Measurements from ENCODE around the gene BIK.
"Not testable (repeated sequence)": the region's sequence is repeated elsewhere in the genome, so short reads cannot be mapped to it uniquely, and the experiment has no call there.

Gene BIK

GRCh38 chr22:43136801-43137200 is 26.3 kb downstream of the BIK start:
- DNase-seq, result no peak

DNA sequence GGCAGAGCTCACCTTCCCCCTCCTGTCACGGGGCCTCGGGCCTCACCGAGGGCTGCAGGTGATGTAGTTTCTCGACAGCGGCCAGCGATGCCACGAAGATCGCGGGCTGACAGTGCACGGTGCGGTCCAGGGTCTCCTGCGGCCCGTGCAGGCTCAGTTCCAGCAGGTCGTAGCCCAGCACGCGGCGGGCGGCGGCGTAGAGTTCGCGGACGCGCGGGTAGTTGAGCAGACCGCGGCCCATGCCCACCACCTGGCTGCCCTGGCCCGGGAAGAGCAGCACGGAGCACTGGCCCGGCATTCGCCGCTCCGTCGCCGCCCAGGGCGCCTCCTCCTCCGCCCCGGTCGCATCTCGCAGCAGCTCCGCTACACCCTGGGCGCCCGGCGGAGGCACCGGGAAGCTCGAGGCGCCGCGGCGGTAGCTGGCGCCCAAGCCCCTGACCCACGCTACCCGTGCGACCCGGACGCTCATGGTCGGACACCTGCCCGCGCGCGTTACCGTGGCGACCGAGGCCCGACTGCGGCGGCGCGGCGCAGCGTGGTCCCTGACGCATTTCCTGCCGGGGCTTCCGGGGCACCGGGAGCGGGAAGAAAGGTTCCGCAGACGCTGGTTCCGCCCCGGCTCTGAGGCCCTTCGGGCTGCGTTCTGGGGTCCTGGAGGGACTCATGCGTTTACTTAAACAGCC is 32.5 kb downstream of the BIK start, which contains the start of gene MCAT:
Gene MCAT (minus strand): TSS at position 519 of the 683 bp plus-strand sequence. CDS start 50 bp downstream, at position 469.
- DNase-seq, result peak; percentile 25 to 90 (median 76)

GRCh38 chr22:43144949-43145348 is 34.4 kb downstream of the BIK start:
- no peak for DNase-seq

GRCh38 chr22:43145371-43145770 is 34.8 kb downstream of the BIK start:
- DNase-seq, result not testable (repeated sequence)

GRCh38 chr22:43146332-43146731 is 35.8 kb downstream of the BIK start:
- not testable (repeated sequence) for DNase-seq

DNA sequence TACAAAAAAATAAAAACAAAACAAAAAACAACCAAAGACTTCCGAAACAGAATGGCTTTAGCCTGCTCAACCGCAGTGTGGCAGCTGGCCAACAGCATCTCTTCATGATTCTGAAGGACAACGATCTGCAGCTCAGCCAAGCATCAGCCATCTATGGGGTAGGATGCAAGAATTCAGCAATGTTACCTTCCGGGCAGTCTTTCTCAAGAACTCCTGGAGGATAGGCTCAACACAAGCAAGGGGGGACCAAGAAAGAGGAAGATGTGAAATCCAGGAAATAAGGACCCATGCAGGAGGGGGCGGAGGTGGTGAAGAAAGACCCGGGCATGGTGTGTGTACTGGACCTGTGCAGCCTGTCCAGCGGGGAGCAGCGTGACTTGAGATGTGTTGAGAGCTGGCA is 37.3 kb downstream of the BIK start:
- DNase-seq, result peak in 4 of 14 donors; percentile 2 to 32 (median 18)

DNA sequence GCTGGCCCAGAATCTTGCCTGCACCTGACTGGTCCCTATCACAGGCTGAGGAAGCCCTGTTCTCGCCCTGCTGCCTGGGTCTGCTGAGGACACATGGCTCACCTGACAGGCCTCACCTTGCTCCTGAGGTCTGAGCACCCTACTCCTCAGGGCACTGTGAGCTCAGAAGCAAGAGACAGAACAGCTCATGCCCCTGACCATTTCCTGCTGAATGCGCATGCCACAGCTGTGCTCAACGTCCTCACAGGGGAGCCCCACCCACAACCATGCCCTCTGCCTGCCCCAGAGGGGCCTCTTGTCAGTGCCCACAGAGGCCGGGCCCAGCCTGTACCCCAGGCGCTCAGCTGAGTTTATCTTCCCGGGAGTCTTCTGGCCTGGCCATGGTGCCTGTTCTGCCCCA is 38.0 kb downstream of the BIK start:
- DNase-seq, result peak in 2 of 14 donors; percentile 9 to 13

- no peak for DNase-seq
These were observed 40.2 kb downstream of the BIK start for GRCh38 chr22:43150731-43151206.

GRCh38 chr22:43151251-43152002 is 40.9 kb downstream of the BIK start, which contains the start of gene TSPO:
Gene TSPO (plus strand): TSS chr22:43151559. CDS start chr22:43159239, 7,680 bp downstream.
- peak in 12 of 14 donors; percentile 29 to 87 (median 70) for DNase-seq

GRCh38 chr22:43152003-43152356 is 41.4 kb downstream of the BIK start:
- peak in 1 of 14 donors; percentile 53 for DNase-seq

GRCh38 chr22:43152357-43153071 is 42.0 kb downstream of the BIK start:
- DNase-seq, result peak in 10 of 14 donors; percentile 14 to 77 (median 54)

DNA sequence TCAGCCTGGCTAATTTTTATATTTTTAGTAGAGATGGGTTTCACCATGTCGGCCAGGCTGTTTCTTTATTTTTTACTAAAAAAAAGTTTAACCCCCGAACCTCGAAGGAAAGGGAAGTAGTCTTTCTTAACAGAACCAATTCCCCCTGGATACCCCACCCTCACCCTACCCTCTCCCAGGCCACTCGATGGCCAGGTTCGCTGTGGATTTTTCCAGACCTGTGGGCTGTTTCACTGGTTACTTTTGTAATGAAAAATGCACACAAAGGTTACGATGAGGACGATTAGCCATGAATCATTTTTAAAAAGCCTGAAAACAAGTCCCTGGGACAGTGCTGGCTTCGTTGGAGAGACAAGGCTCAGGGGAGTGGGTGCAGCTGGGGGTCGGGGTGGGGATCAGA is 43.3 kb downstream of the BIK start:
- DNase-seq, result no peak

DNA sequence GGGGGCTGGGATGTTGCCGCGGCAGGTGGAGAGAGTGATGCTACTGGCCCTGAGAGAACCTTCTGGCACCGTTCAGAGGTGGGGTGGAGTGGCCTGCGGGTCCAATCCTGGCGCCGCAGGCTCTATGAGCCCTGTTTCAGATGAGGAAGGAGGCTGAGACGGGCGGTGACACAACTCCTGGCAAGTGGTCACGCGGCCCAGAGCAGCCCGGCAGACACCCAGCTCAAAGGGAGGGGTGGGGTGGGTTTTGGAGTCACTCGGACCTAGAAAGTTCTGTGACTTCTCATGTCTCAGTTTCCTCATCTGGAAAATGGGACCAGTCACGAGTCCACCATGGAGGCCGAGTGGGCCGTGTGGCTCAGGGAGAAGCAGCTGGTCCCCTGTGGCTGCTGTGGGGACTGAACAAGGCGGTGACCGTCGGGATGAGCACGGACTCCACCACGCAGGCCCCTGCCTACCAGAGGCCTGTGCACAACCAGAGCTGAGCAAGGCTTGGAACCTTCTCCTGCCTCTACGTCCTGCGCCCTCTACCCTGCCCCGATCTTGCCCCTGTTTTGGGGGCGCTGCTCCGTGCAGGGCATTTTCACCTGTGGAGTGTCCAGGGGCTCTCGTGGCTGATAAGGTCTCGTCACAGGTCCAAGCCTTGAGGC is 44.5 kb downstream of the BIK start:
- DNase-seq, result peak in 2 of 14 donors; percentile 1 to 7

GRCh38 chr22:43155789-43156188 is 45.2 kb downstream of the BIK start:
- no peak for DNase-seq

DNA sequence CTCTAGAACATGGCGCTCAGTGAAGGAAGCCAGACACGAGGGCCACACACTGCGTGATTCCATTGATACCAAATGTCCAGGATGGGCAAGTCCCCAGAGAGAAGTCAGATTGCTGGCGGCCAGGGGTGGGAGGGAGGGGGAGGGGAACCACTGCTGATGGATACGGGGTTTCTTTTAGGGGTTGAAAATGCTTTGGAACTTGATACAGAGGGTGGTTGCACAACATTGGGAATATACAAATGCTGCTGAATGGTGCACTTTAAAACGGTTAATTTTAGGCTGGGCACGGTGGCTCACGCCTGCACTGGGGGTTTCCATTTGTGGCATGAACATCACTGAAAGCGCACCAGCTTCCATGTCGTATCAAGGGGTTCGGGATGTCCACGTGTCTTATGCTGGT is 45.9 kb downstream of the BIK start:
- DNase-seq, result no peak

- DNase-seq, result no peak
These were observed 47.5 kb downstream of the BIK start for GRCh38 chr22:43157874-43158546.

DNA sequence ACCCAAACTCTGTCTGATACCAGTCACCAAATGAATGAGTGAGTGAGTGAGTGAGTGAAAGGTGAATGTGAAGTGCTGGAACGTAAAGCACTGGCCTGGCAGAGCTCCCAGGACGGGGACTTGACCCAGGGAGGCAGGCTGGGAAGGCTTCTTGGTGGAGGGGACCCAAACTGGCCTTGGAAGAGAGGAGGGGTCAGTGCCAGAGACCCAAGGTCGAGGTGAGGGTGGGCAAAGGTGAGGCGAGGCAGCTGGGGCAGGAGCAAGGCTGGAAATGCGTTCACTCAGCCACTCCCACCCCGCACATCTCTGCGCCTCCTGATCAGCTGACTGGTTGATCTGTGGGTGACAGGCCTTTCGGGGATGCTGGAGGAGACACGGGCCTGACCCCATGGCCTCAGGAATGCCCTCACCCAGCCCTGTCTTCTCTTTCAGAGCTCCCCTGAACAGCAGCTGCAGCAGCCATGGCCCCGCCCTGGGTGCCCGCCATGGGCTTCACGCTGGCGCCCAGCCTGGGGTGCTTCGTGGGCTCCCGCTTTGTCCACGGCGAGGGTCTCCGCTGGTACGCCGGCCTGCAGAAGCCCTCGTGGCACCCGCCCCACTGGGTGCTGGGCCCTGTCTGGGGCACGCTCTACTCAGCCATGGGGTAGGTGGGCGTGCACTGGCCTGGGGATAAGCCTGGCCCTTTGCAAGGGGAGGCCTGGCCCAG is 48.4 kb downstream of the BIK start:
- no peak for DNase-seq

DNA sequence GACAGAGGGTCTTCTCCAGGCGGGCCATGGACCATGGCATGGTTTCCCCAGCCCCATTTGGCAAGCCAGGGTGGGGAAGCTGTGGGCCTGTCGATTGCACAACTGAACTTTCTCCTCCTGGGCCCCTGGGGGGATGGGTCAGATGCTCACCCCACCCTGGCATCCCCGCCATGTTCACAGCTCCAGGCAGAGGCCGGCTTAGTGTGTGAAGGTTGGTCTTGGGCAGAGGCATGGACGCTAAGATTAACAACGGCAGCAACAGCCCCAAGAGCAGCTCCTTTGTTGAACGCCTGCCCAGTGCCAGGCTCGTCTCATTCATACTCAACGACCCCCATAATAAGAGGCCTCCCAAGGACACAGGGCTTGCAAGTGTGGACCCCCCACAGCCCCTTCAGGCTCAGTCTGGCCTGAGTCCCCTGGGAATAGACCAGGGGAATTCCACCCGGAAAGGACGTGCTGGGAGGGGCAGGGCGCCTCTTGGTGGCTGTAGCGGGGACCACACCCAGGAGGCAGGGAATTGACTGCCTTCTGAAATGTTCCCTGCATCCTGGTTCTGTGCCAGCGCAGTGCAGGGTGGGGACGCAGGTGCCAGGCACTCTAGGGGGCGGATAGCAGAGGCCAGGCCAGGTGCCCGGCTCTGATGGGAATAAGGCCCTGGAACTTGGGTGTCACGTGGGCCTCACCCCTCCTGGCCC is 49.1 kb downstream of the BIK start:
- no peak for DNase-seq

DNA sequence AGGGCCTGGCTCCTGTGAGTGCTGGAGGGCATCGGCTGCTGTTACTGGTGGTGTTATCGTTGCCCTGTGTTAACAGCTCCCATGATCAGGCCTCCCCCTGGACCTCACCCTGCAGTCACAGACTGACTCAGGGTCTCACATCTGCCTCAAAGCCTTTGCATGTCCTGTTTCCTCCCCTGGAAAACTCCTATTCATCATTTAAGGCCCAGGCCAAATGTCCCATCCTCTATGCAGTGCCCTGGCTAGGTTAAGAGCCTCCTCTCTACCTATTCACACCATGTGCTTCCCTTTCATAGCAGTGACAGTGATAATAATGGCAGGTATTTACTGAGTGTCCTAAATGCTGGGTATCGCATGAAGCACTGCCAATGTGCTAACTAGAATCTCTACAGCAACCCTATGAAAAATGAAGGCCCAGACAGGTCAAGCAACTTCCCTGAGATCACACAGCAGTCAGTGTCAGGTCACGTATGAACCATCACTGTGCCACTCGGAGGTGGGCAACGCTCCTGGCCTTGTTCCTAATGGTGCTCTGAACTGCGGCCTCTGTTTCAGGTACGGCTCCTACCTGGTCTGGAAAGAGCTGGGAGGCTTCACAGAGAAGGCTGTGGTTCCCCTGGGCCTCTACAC is 50.1 kb downstream of the BIK start:
- no peak for DNase-seq
